HCT116 (cell line): ENCODE measurements around the gene HPX. TPM values are rescaled to one million over a fixed set of nuclear protein-coding genes. Genes with fewer than 3 reads are reported as not detected.

Experiments
- ATAC-seq: fragments of 200-7000 bp; cut with Tn5 transposase; 2 replicates; pipeline ENCODE4 v1.9.1; 2020; ENCODE audit warnings: mild to moderate bottlenecking, moderate library complexity
- BruUV-seq: library from RNA; stranded (reverse); fragments of 400-500 nt; replicated peaks from 2 replicates; lab custom pipeline; 2021; lab: Mats Ljungman, UMichigan
- CTCF ChIA-PET: fragments of 300-600 bp; sonication (Branson Sonifier 250); formaldehyde crosslinking; loops from one replicate; lab custom pipeline; 2021; ENCODE audit warnings: antibody characterized with exemption; lab: Charles Lee
- POLR2A ChIA-PET: fragments of 300-600, 350-600 bp; sonication (Branson Sonifier 250); formaldehyde crosslinking; loops from one replicate; lab custom pipeline; 2021; ENCODE audit warnings: antibody characterized with exemption; lab: Charles Lee
- RAD21 ChIA-PET, 2 experiments: fragments of 300-600 bp; sonication (Branson Sonifier 250); formaldehyde crosslinking; loops; one replicate each; lab custom pipeline; 2023; ENCODE audit warnings: low total read pairs in 2 of 2; ENCODE audit not compliant: uncharacterized antibody in 2 of 2, unreplicated experiment in 2 of 2, low non-redundant PET in 1 of 2; lab: Charles Lee
- DNase-seq: peaks from one replicate; pipeline ENCODE4 v3.0.0-alpha.2; 2010; ENCODE audit warnings: low read depth, low spot score
- H2AFZ ChIP-seq: fragments of 200-600 bp; shearing (Covaris generic), sonication (generic); 2 replicates; pipeline ENCODE4 v1.6.1; 2017; ENCODE audit warnings: low read depth, mixed run types, mixed read lengths, antibody characterized with exemption, low read length; ENCODE audit not compliant: poor library complexity, severe bottlenecking
- H3K27ac ChIP-seq: 2 replicates; pipeline ENCODE4 v1.5.1; 2012; ENCODE audit warnings: low read depth, low read length
- H3K27me3 ChIP-seq: fragments of 200-600 bp; sonication (generic); 2 replicates; pipeline ENCODE4 v1.6.1; 2016; ENCODE audit warnings: mixed run types, low read length, mixed read lengths; ENCODE audit not compliant: insufficient read depth
- H3K36me3 ChIP-seq, 2 experiments: fragments of 200-500 bp in 1 of 2; fragments of 200-600 bp in 1 of 2; sonication (Bioruptor generic) in 1 of 2; sonication (generic) in 1 of 2; 2 replicates each; pipeline versions ENCODE4 v1.5.1 to v1.6.1; 2014 to 2016; ENCODE audit warnings: low read length in 2 of 2, inconsistent platforms in 1 of 2, mixed read lengths in 1 of 2, mixed run types in 1 of 2; ENCODE audit not compliant: insufficient read depth in 2 of 2, control insufficient read depth in 1 of 2
- H3K4me1 ChIP-seq, 2 experiments: fragments of 200-600 bp in 1 of 2; sonication (generic) in 1 of 2; 2 replicates each; pipeline versions ENCODE4 v1.5.1 to v1.6.1; 2012 to 2017; ENCODE audit warnings: low read length in 2 of 2, inconsistent platforms in 1 of 2, mild to moderate bottlenecking in 1 of 2, mixed read lengths in 1 of 2, mixed run types in 1 of 2, moderate library complexity in 1 of 2; ENCODE audit not compliant: insufficient read depth in 2 of 2, control insufficient read depth in 1 of 2
- H3K4me2 ChIP-seq: fragments of 200-600 bp; sonication (generic); 2 replicates; pipeline ENCODE4 v1.6.1; 2017; ENCODE audit warnings: mixed run types, low read length, mixed read lengths
- H3K4me3 ChIP-seq, 2 experiments: fragments of 200-600 bp in 1 of 2; sonication (generic) in 1 of 2; replicated peaks in 1 of 2; 2 replicates each; pipeline ENCODE4 v1.5.1; 2011 to 2016; ENCODE audit warnings: low read length in 2 of 2, control low read depth in 1 of 2, low read depth in 1 of 2, mild to moderate bottlenecking in 1 of 2, mixed read lengths in 1 of 2, mixed run types in 1 of 2
- H3K79me2 ChIP-seq: fragments of 200-600 bp; sonication (generic); 2 replicates; pipeline ENCODE4 v1.6.1; 2017; ENCODE audit warnings: mild to moderate bottlenecking, mixed run types, low read length, moderate library complexity, mixed read lengths; ENCODE audit not compliant: insufficient read depth
- H3K9ac ChIP-seq: fragments of 200-600 bp; sonication (generic); 2 replicates; pipeline ENCODE4 v1.6.1; 2016; ENCODE audit warnings: low read length, mixed read lengths
- H3K9me2 ChIP-seq: fragments of 200-600 bp; sonication (generic), shearing (Covaris generic); 2 replicates; pipeline ENCODE4 v1.6.1; 2017; ENCODE audit warnings: mixed run types, mild to moderate bottlenecking, moderate library complexity; ENCODE audit not compliant: insufficient read depth
- H3K9me3 ChIP-seq, 2 experiments: fragments of 200-500 bp in 1 of 2; fragments of 200-600 bp in 1 of 2; sonication (Bioruptor generic) in 1 of 2; sonication (generic) in 1 of 2; 2 replicates each; pipeline ENCODE4 v1.6.1; 2014 to 2017; ENCODE audit warnings: low read length in 2 of 2, mixed read lengths in 2 of 2, inconsistent platforms in 1 of 2, low read depth in 1 of 2, mild to moderate bottlenecking in 1 of 2, mixed run types in 1 of 2, moderate library complexity in 1 of 2; ENCODE audit not compliant: control insufficient read depth in 1 of 2, insufficient read depth in 1 of 2
- H4K20me1 ChIP-seq: fragments of 200-600 bp; sonication (generic), shearing (Covaris generic); 2 replicates; pipeline ENCODE4 v1.6.1; 2017; ENCODE audit warnings: mixed run types, mild to moderate bottlenecking, moderate library complexity; ENCODE audit not compliant: insufficient read depth
- ATF3 ChIP-seq: IDR thresholded peaks from 2 replicates; pipeline ENCODE4 v1.6.1; 2012
- CBX3 ChIP-seq: IDR thresholded peaks from 2 replicates; pipeline ENCODE4 v1.6.1; 2012; ENCODE audit warnings: low read depth
- CEBPB ChIP-seq: IDR thresholded peaks from 2 replicates; pipeline ENCODE4 v1.6.1; 2012; ENCODE audit warnings: low read depth
- CTCF ChIP-seq, 3 experiments: fragments of 200-600 bp in 1 of 3; sonication (generic) in 1 of 3; IDR thresholded peaks in 2 of 3; conservative IDR thresholded peaks in 1 of 3; 2 replicates each; pipeline ENCODE4 v1.5.1; 2012 to 2017; ENCODE audit warnings: low read depth in 2 of 3, low read length in 2 of 3, antibody characterized with exemption in 1 of 3, borderline replicate concordance in 1 of 3, control low read depth in 1 of 3, mild to moderate bottlenecking in 1 of 3, mixed read lengths in 1 of 3, mixed run types in 1 of 3, moderate library complexity in 1 of 3; ENCODE audit not compliant: insufficient read depth in 1 of 3
- EGR1 ChIP-seq: IDR thresholded peaks from 2 replicates; pipeline ENCODE4 v1.6.1; 2012; ENCODE audit warnings: low read depth
- ELF1 ChIP-seq: IDR thresholded peaks from 2 replicates; pipeline ENCODE4 v1.6.1; 2012; ENCODE audit warnings: low read depth, borderline replicate concordance
- EZH2 ChIP-seq: fragments of 200-600 bp; sonication (generic); IDR thresholded peaks from 2 replicates; pipeline ENCODE4 v1.6.1; 2017; ENCODE audit warnings: antibody characterized with exemption, mixed run types
- EZH2phosphoT487 ChIP-seq: fragments of 200-600 bp; IDR thresholded peaks from 2 replicates; pipeline ENCODE4 v1.6.1; 2018; ENCODE audit warnings: antibody characterized with exemption, borderline replicate concordance
- FOSL1 ChIP-seq: IDR thresholded peaks from 2 replicates; pipeline ENCODE4 v1.6.1; 2012; ENCODE audit warnings: low read depth
- MAX ChIP-seq: IDR thresholded peaks from 2 replicates; pipeline ENCODE4 v1.6.1; 2012
- RAD21 ChIP-seq: IDR thresholded peaks from 2 replicates; pipeline ENCODE4 v1.6.1; 2012; ENCODE audit warnings: low read depth, mild to moderate bottlenecking
- SRF ChIP-seq: IDR thresholded peaks from 2 replicates; pipeline ENCODE4 v1.6.1; 2012; ENCODE audit warnings: low read depth
- TCF7L2 ChIP-seq: IDR thresholded peaks from 2 replicates; pipeline ENCODE4 v1.7.0; 2011; ENCODE audit warnings: borderline replicate concordance, inconsistent platforms; ENCODE audit not compliant: insufficient read depth, insufficient read length; ENCODE audit errors: extremely low read depth
- YY1 ChIP-seq: IDR thresholded peaks from 2 replicates; pipeline ENCODE4 v1.6.1; 2011; ENCODE audit warnings: low read length, low read depth, moderate library complexity, mild to moderate bottlenecking; ENCODE audit not compliant: insufficient replicate concordance; ENCODE audit errors: extremely low read depth
- ZFX ChIP-seq: fragments of 450-650 bp; IDR thresholded peaks from 2 replicates; pipeline ENCODE4 v1.6.1; 2017
- ZNF274 ChIP-seq: fragments of 200-500 bp; sonication (Bioruptor generic); IDR thresholded peaks from 2 replicates; pipeline ENCODE4 v1.6.1; 2014; ENCODE audit warnings: mild to moderate bottlenecking, low read depth, low read length, inconsistent platforms
- intact Hi-C: fragments of 100-400 bp; cut with micrococcal nuclease; formaldehyde crosslinking; loops from 2 replicates; pipeline ENCODE4 v1.10.0; 2022
- total RNA-seq: library from RNA; stranded (reverse); gene quantifications from one replicate; pipeline ENCODE4 v1.2.1, GENCODE V29; 2021; ENCODE audit not compliant: unreplicated experiment

The HPX gene
- total RNA-seq, 1 experiment from 2014 or later, result 4.6 TPM

GRCh38 chr11:6404342-6405051 is 36.3 kb downstream of the HPX start:
- Histone ChIP-seq H4K20me1 (no peaks in the 10 kb centered on the region), H3K4me1 (no peaks in the 10 kb centered on the region), H3K9me2 (no peaks in the 10 kb centered on the region), H3K79me2 (no peaks in the 10 kb centered on the region), H3K36me3 (no peaks in the 10 kb centered on the region), H3K4me2 (no peak overlapping the region), H2AFZ (no peak overlapping the region), H3K9me3 (no peaks in the 10 kb centered on the region), H3K27me3 (no peaks in the 10 kb centered on the region), H3K9ac (no peak overlapping the region), H3K27ac (no peak overlapping the region), H3K4me3 (no peak overlapping the region)
- intact Hi-C loops, result no loop called here
- no peak; the same call in 1 of the 2 replicates for ATAC-seq
- BruUV-seq, result no TSS peak
- POLR2A ChIA-PET, result no interaction called here
- RAD21 ChIA-PET, result no interaction called here
- CTCF ChIA-PET, result no interaction called here
- no peak for DNase-seq
- TF ChIP-seq FOSL1, result no peak
- TF ChIP-seq ZNF274, result no peak
- no peak for TF ChIP-seq CBX3

- Histone ChIP-seq H2AFZ (no peak overlapping the region), H3K36me3 (no peaks in the 10 kb centered on the region), H3K27ac (no peak overlapping the region), H4K20me1 (no peaks in the 10 kb centered on the region), H3K9me2 (no peaks in the 10 kb centered on the region), H3K27me3 (no peaks in the 10 kb centered on the region), H3K9me3 (no peaks in the 10 kb centered on the region), H3K9ac (no peak overlapping the region), H3K4me1 (no peaks in the 10 kb centered on the region), H3K4me3 (no peak overlapping the region), H3K79me2 (no peaks in the 10 kb centered on the region), H3K4me2 (no peak overlapping the region)
- DNase-seq (no peak), ATAC-seq (no peak)
- ChIA-PET CTCF (no interaction called here), RAD21 (no interaction called here), POLR2A (no interaction called here)
- no TSS peak for BruUV-seq
- intact Hi-C loops, result no loop called here
- TF ChIP-seq EZH2phosphoT487 (no peak), FOSL1 (no peak), ZNF274 (no peak), EZH2 (no peak), YY1 (no peak), ELF1 (no peak), RAD21 (no peak), SRF (no peak), CTCF (IDR thresholded peaks at IDR 0.05 in 2 of 3, conservative IDR thresholded peaks at IDR 0.05 in 1 of 3; ENCODE audit: borderline replicate concordance in 1 of 3, insufficient read depth in 1 of 3, low read depth in 2 of 3, low read length in 2 of 3) (no peak), MAX (no peak), ZFX (no peak), CBX3 (no peak), TCF7L2 (no peak), ATF3 (no peak), CEBPB (no peak), EGR1 (no peak)
Measured at GRCh38 chr11:6403539-6403938, 37.2 kb downstream of the HPX start.
